HepG2 (cell line): ENCODE measurements around the gene FBXO24. TPM values are rescaled to one million over a fixed set of nuclear protein-coding genes. Genes with fewer than 3 reads are reported as not detected.

Experiments used
- ATRX ChIP-seq: sonication (generic); formaldehyde crosslinking; IDR thresholded peaks from 2 replicates; pipeline ENCODE4 v1.4.0; 2020; ENCODE audit warnings: missing genetic modification reagents, borderline replicate concordance
- BORCS8-MEF2B ChIP-seq: sonication (generic); formaldehyde crosslinking; IDR thresholded peaks from 2 replicates; pipeline ENCODE4 v1.8.0; 2022; ENCODE audit warnings: mild to moderate bottlenecking, missing genetic modification reagents
- CAMTA2 ChIP-seq: sonication (generic); formaldehyde crosslinking; IDR thresholded peaks from 2 replicates; pipeline ENCODE4 v1.4.0; 2020; ENCODE audit warnings: mild to moderate bottlenecking, missing genetic modification reagents, borderline replicate concordance
- CCAR2 ChIP-seq: fragments of 200-400 bp; formaldehyde crosslinking; optimal IDR thresholded peaks from 2 replicates; pipeline ENCODE3; 2018; ENCODE audit warnings: low read depth, mild to moderate bottlenecking, low read length, moderate library complexity
- CHCHD3 ChIP-seq: sonication (generic); formaldehyde crosslinking; IDR thresholded peaks from 2 replicates; pipeline ENCODE4 v1.8.0; 2022; ENCODE audit warnings: mild to moderate bottlenecking, missing genetic modification reagents, moderate library complexity
- CREB1 ChIP-seq, 2 experiments: fragments of 450-650 bp in 1 of 2; IDR thresholded peaks; 2 replicates each; pipeline ENCODE4 v1.6.1; 2016 to 2017; ENCODE audit warnings: control low read depth in 1 of 2, mild to moderate bottlenecking in 1 of 2, missing compliant biosample characterization in 1 of 2, missing genetic modification characterization in 1 of 2
- HOXA9 ChIP-seq: sonication (generic); formaldehyde crosslinking; IDR thresholded peaks from 2 replicates; pipeline ENCODE4 v1.8.1; 2022; ENCODE audit warnings: missing genetic modification reagents, mild to moderate bottlenecking, moderate library complexity, borderline replicate concordance
- MTF1 ChIP-seq: sonication (generic); formaldehyde crosslinking; IDR thresholded peaks from 2 replicates; pipeline ENCODE4 v1.5.0; 2020; ENCODE audit warnings: missing genetic modification reagents
- MYNN ChIP-seq: sonication (generic); formaldehyde crosslinking; IDR thresholded peaks from 2 replicates; pipeline ENCODE4 v1.4.0; 2020; ENCODE audit warnings: mild to moderate bottlenecking, low read depth, missing genetic modification reagents
- NONO ChIP-seq, 2 experiments: fragments of 450-650 bp in 1 of 2; sonication (generic) in 1 of 2; formaldehyde crosslinking in 1 of 2; IDR thresholded peaks in 1 of 2; conservative IDR thresholded peaks in 1 of 2; 2 replicates each; pipeline versions ENCODE4 v1.6.1 to v1.8.0; 2017 to 2022; ENCODE audit warnings: mild to moderate bottlenecking in 1 of 2, missing genetic modification reagents in 1 of 2, moderate library complexity in 1 of 2
- PAWR ChIP-seq: sonication (generic); formaldehyde crosslinking; IDR thresholded peaks from 2 replicates; pipeline ENCODE4 v1.4.0; 2020; ENCODE audit warnings: missing genetic modification reagents, mild to moderate bottlenecking, borderline replicate concordance
- PHF8 ChIP-seq: sonication (generic); formaldehyde crosslinking; IDR thresholded peaks from 2 replicates; pipeline ENCODE4 v1.5.0; 2020; ENCODE audit warnings: missing genetic modification reagents
- POLR2G ChIP-seq: fragments of 200-400 bp; formaldehyde crosslinking; IDR thresholded peaks from 2 replicates; pipeline ENCODE4 v1.6.1; 2018; ENCODE audit warnings: mild to moderate bottlenecking, low read depth, low read length, moderate library complexity
- RORA ChIP-seq: sonication (generic); formaldehyde crosslinking; IDR thresholded peaks from 2 replicates; pipeline ENCODE4 v1.5.0; 2020; ENCODE audit warnings: mild to moderate bottlenecking, missing genetic modification reagents, moderate library complexity
- SMC3 ChIP-seq: IDR thresholded peaks from 2 replicates; pipeline ENCODE4 v1.6.1; 2011; ENCODE audit warnings: low read length, improper control_type of control experiment
- SRF ChIP-seq: IDR thresholded peaks from 2 replicates; pipeline ENCODE4 v1.6.1; 2011; ENCODE audit warnings: mild to moderate bottlenecking, low read depth, low read length, moderate library complexity
- SYNCRIP ChIP-seq: fragments of 200-400 bp; formaldehyde crosslinking; IDR thresholded peaks from 2 replicates; pipeline ENCODE4 v1.6.1; 2018; ENCODE audit warnings: mild to moderate bottlenecking, low read depth, low read length; ENCODE audit not compliant: insufficient read depth
- ZEB1 ChIP-seq: IDR thresholded peaks from 2 replicates; pipeline ENCODE4 v1.6.1; 2012; ENCODE audit warnings: mild to moderate bottlenecking, low read depth, inconsistent platforms; ENCODE audit not compliant: insufficient replicate concordance
- ZNF12 ChIP-seq: sonication (generic); formaldehyde crosslinking; IDR thresholded peaks from 2 replicates; pipeline ENCODE4 v1.5.0; 2020; ENCODE audit warnings: missing genetic modification reagents
- ZNF17 ChIP-seq: sonication (generic); formaldehyde crosslinking; IDR thresholded peaks from 2 replicates; pipeline ENCODE4 v1.5.0; 2020; ENCODE audit warnings: mild to moderate bottlenecking, missing genetic modification reagents
- ZNF451 ChIP-seq: sonication (generic); formaldehyde crosslinking; IDR thresholded peaks from 2 replicates; pipeline ENCODE4 v1.5.0; 2020; ENCODE audit warnings: mild to moderate bottlenecking, missing genetic modification reagents
- ZNF549 ChIP-seq: sonication (generic); formaldehyde crosslinking; IDR thresholded peaks from 2 replicates; pipeline ENCODE4 v1.5.0; 2020; ENCODE audit warnings: missing genetic modification reagents
- ZNF577 ChIP-seq: sonication (generic); formaldehyde crosslinking; IDR thresholded peaks from 2 replicates; pipeline ENCODE4 v1.4.0; 2020; ENCODE audit warnings: mild to moderate bottlenecking, low read depth, missing genetic modification reagents, borderline replicate concordance
- ZNF720 ChIP-seq: sonication (generic); formaldehyde crosslinking; IDR thresholded peaks from 2 replicates; pipeline ENCODE4 v1.4.0; 2020; ENCODE audit warnings: missing genetic modification reagents
- ZNF773 ChIP-seq: sonication (generic); formaldehyde crosslinking; IDR thresholded peaks from 2 replicates; pipeline ENCODE4 v1.4.0; 2020; ENCODE audit warnings: missing genetic modification reagents, borderline replicate concordance
- ZNF816 ChIP-seq: sonication (generic); formaldehyde crosslinking; IDR thresholded peaks from 2 replicates; pipeline ENCODE4 v1.8.0; 2022; ENCODE audit warnings: missing genetic modification reagents, mild to moderate bottlenecking, borderline replicate concordance
- ZNF879 ChIP-seq: sonication (generic); formaldehyde crosslinking; IDR thresholded peaks from 2 replicates; pipeline ENCODE4 v1.8.1; 2023; ENCODE audit warnings: missing genetic modification reagents
- polyA plus RNA-seq, 8 experiments: library from polyadenylated mRNA; depleted of rRNA in 3 of 8; stranded (reverse) in 7 of 8; unstranded in 1 of 8; fragments of >200 nt; fragmentation: Illumina TruSeq in 4 of 8; extraction: Trizol in 4 of 8; gene quantifications; 2 replicates each; pipeline versions ENCODE4 v1.2.1 to v1.2.3, GENCODE V29; 2011 to 2016; ENCODE audit warnings: low read depth in 4 of 8, missing spikeins in 1 of 8, mixed read lengths in 1 of 8; ENCODE audit not compliant: insufficient read depth in 1 of 8
- total RNA-seq, 5 experiments: library from RNA; depleted of rRNA; stranded (reverse); fragments of >200 nt; fragmentation: Illumina TruSeq; extraction: Trizol; gene quantifications; 2 replicates each; pipeline ENCODE4 v1.2.3, GENCODE V29; 2016; ENCODE audit warnings: low read depth in 1 of 5
- TF ChIP-seq, protein P1 (sequence below): sonication (generic); formaldehyde crosslinking; IDR thresholded peaks from 2 replicates; pipeline ENCODE4 v1.4.0; 2020; ENCODE audit warnings: missing genetic modification reagents, low read depth, mild to moderate bottlenecking, borderline replicate concordance
- TF ChIP-seq, protein P2 (sequence below): sonication (generic); formaldehyde crosslinking; conservative IDR thresholded peaks from 2 replicates; pipeline ENCODE4 v1.4.0; 2020; ENCODE audit warnings: missing genetic modification reagents

The FBXO24 gene
- total and polyA plus RNA-seq, 2 of the 13 experiments (the other 11 are each of a cell fraction or from before 2014, with no cell fraction given) = 0.20 to 0.55 TPM

DNA sequence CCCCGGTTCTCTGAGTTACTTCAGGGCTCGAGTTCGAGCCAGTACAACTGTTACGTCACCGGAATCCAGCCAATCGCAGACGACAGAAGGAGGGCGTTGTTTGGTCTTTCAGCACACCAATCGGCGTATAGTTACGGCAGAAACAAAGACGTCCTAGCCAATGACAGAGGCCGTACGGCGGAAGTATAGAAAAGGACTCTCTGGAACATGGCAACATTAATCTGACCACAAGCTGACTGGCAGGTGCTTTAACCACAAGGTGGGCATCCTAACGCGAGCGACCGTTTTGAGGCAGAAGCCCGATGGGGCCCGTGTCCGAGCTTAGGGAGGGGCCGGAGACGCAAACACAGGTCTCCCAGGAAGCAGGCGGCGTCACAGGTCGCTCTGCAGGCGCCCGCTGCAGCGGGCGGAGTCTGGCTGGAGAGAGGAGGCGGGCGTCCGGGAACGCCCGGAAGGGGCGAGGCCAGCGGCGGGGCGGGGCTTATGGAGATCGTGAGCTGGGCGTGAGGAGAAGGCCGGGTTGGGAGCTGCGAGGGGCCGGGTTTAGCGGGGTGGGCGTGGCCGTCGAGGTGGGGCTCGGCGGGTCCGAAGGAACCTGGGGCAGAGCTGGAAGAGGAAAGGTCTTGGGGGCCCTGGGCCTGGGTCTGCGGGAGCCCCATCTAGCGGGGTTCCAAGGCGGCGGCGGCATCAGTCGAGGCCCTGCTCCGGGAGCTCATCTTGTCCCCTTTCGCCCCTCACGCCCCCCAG is 26.0 kb downstream of the FBXO24 start, which contains the start of gene MOSPD3 (continued):
- TF ChIP-seq ZNF12 (no peak), BORCS8-MEF2B (CRISPR knock-in tag) (no peak; the same call in 1 of the 2 replicates), SMC3 (no peak), POLR2G (peak; percentile 87), ZNF879 (no peak), MYNN (CRISPR knock-in tag) (no peak), RORA (CRISPR knock-in tag) (no peak), MTF1 (CRISPR knock-in tag) (no peak), SRF (peak; percentile 60; the same call in 1 of the 2 replicates), PHF8 (CRISPR knock-in tag) (peak; percentile 74), CAMTA2 (CRISPR knock-in tag) (no peak), ZNF577 (no peak), NONO (IDR thresholded peaks at IDR 0.05) (no peak), NONO (CRISPR knock-in tag; conservative IDR thresholded peaks at IDR 0.05) (no peak), ZNF17 (CRISPR knock-in tag) (no peak), HOXA9 (CRISPR knock-in tag) (no peak), CHCHD3 (CRISPR knock-in tag) (no peak), CREB1 (IDR thresholded peaks at IDR 0.05) (peak; percentile 98), CREB1 (CRISPR knock-in tag; IDR thresholded peaks at IDR 0.05) (peak; percentile 93), ZNF720 (no peak), CCAR2 (no peak), ZNF773 (CRISPR knock-in tag) (no peak), ZNF549 (CRISPR knock-in tag) (no peak), ZNF451 (CRISPR knock-in tag) (no peak), ZNF816 (CRISPR knock-in tag) (peak; percentile 72; the same call in 1 of the 2 replicates), ATRX (CRISPR knock-in tag) (no peak), PAWR (CRISPR knock-in tag) (no peak), SYNCRIP (no peak), ZEB1 (no peak)
- TF ChIP-seq, protein P1, sequence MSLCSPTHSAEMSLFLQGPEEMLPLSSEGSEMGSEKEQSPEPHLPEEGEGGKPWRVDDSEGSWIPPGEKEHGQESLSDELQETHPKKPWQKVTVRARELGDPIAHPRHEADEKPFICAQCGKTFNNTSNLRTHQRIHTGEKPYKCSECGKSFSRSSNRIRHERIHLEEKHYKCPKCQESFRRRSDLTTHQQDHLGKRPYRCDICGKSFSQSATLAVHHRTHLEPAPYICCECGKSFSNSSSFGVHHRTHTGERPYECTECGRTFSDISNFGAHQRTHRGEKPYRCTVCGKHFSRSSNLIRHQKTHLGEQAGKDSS (CRISPR knock-in tag) = no peak
- TF ChIP-seq, protein P2, sequence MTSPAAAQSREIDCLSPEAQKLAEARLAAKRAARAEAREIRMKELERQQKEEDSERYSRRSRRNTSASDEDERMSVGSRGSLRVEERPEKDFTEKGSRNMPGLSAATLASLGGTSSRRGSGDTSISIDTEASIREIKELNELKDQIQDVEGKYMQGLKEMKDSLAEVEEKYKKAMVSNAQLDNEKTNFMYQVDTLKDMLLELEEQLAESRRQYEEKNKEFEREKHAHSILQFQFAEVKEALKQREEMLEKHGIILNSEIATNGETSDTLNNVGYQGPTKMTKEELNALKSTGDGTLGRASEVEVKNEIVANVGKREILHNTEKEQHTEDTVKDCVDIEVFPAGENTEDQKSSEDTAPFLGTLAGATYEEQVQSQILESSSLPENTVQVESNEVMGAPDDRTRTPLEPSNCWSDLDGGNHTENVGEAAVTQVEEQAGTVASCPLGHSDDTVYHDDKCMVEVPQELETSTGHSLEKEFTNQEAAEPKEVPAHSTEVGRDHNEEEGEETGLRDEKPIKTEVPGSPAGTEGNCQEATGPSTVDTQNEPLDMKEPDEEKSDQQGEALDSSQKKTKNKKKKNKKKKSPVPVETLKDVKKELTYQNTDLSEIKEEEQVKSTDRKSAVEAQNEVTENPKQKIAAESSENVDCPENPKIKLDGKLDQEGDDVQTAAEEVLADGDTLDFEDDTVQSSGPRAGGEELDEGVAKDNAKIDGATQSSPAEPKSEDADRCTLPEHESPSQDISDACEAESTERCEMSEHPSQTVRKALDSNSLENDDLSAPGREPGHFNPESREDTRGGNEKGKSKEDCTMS (CRISPR knock-in tag) = no peak
